Loucy (cell line): ENCODE results near the gene LMOD3.

Experiments
- H2AFZ ChIP-seq: fragments of 200-600 bp; sonication (generic); 2 replicates; pipeline ENCODE4 v1.6.0; 2016; ENCODE audit warnings: antibody characterized with exemption, mild to moderate bottlenecking, low read length, moderate library complexity
- H3F3A ChIP-seq: fragments of 200-600 bp; 2 replicates; pipeline ENCODE4 v1.6.0; 2016; ENCODE audit warnings: antibody characterized with exemption, low read depth, mild to moderate bottlenecking
- H3K27me3 ChIP-seq: fragments of 200-600 bp; sonication (generic); 2 replicates; pipeline ENCODE4 v1.6.1; 2014; ENCODE audit warnings: low read length, mild to moderate bottlenecking; ENCODE audit not compliant: insufficient read depth, poor library complexity, severe bottlenecking
- H3K36me3 ChIP-seq: fragments of 200-600 bp; sonication (generic); 2 replicates; pipeline ENCODE4 v1.6.1; 2016; ENCODE audit warnings: low read length; ENCODE audit not compliant: insufficient read depth
- H3K4me1 ChIP-seq: fragments of 200-600 bp; sonication (generic); 2 replicates; pipeline ENCODE4 v1.5.1; 2014; ENCODE audit warnings: low read length, mild to moderate bottlenecking; ENCODE audit not compliant: insufficient read depth, poor library complexity, severe bottlenecking
- H3K4me2 ChIP-seq: fragments of 200-600 bp; sonication (generic); 2 replicates; pipeline ENCODE4 v1.6.0; 2014; ENCODE audit warnings: antibody characterized with exemption, low read length, low read depth, mild to moderate bottlenecking; ENCODE audit not compliant: poor library complexity, severe bottlenecking
- H3K4me3 ChIP-seq: fragments of 200-600 bp; sonication (generic); 2 replicates; pipeline ENCODE4 v1.5.1; 2014; ENCODE audit warnings: low read length, mild to moderate bottlenecking, mixed read lengths; ENCODE audit not compliant: poor library complexity, severe bottlenecking
- H3K79me2 ChIP-seq: fragments of 200-600 bp; sonication (generic); 2 replicates; pipeline ENCODE4 v1.6.1; 2014; ENCODE audit warnings: low read length; ENCODE audit not compliant: insufficient read depth
- H3K9ac ChIP-seq: fragments of 200-600 bp; sonication (generic); 2 replicates; pipeline ENCODE4 v1.6.0; 2014; ENCODE audit warnings: mild to moderate bottlenecking, low read depth, low read length, moderate library complexity; ENCODE audit not compliant: poor library complexity, severe bottlenecking
- H3K9me2 ChIP-seq: fragments of 200-600 bp; sonication (generic); replicated peaks from 2 replicates; pipeline ENCODE4 v1.6.1; 2016; ENCODE audit warnings: low read depth, low read length, mixed read lengths
- H3K9me3 ChIP-seq: fragments of 200-600 bp; sonication (generic); 2 replicates; pipeline ENCODE4 v1.6.1; 2014; ENCODE audit warnings: mild to moderate bottlenecking, antibody characterized with exemption, low read length, low read depth; ENCODE audit not compliant: insufficient read depth
- H4K20me1 ChIP-seq: fragments of 200-600 bp; sonication (generic); 2 replicates; pipeline ENCODE4 v1.6.0; 2014; ENCODE audit warnings: antibody characterized with exemption, low read length, mild to moderate bottlenecking; ENCODE audit not compliant: insufficient read depth, poor library complexity, severe bottlenecking
- CTCF ChIP-seq: fragments of 200-600 bp; sonication (generic); conservative IDR thresholded peaks from 2 replicates; pipeline ENCODE4 v1.5.1; 2014; ENCODE audit warnings: mild to moderate bottlenecking, antibody characterized with exemption, low read length
- EZH2phosphoT487 ChIP-seq: fragments of 200-600 bp; IDR thresholded peaks from 2 replicates; pipeline ENCODE4 v1.6.1; 2018; ENCODE audit warnings: antibody characterized with exemption, mild to moderate bottlenecking, moderate library complexity, borderline replicate concordance

LMOD3 gene

GRCh38 chr3:69103123-69103522, 19.3 kb downstream of the LMOD3 start:
- H3K4me3 ChIP-seq: no peak overlapping the region
- H3K79me2 ChIP-seq: peaks cover 28% of the 10 kb centered on the region
- H3K4me2 ChIP-seq: no peak overlapping the region
- no peaks in the 10 kb centered on the region for H3K9me3 ChIP-seq
- no peak for TF ChIP-seq EZH2phosphoT487
- TF ChIP-seq CTCF: no peak
- H3K4me1 ChIP-seq: no peaks in the 10 kb centered on the region
- H3K36me3 ChIP-seq: peaks cover 48% of the 10 kb centered on the region; the same call in 1 of the 2 replicates
- H3K9ac ChIP-seq: no peak overlapping the region
- no peaks in the 10 kb centered on the region for H3K27me3 ChIP-seq
- H3K9me2 ChIP-seq: no peaks in the 10 kb centered on the region
- no peak overlapping the region for H2AFZ ChIP-seq
- H3F3A ChIP-seq: no peaks in the 10 kb centered on the region
- H4K20me1 ChIP-seq: no peaks in the 10 kb centered on the region

GRCh38 chr3:69102384-69102783, 20.0 kb downstream of the LMOD3 start:
- Histone ChIP-seq H4K20me1 (no peaks in the 10 kb centered on the region), H3K9ac (no peak overlapping the region), H3K27me3 (no peaks in the 10 kb centered on the region), H3K9me3 (no peaks in the 10 kb centered on the region), H2AFZ (no peak overlapping the region), H3F3A (no peaks in the 10 kb centered on the region), H3K4me2 (no peak overlapping the region), H3K4me3 (no peak overlapping the region), H3K36me3 (peaks cover 48% of the 10 kb centered on the region; the same call in 1 of the 2 replicates), H3K4me1 (peaks cover 4% of the 10 kb centered on the region), H3K79me2 (peaks cover 33% of the 10 kb centered on the region), H3K9me2 (no peaks in the 10 kb centered on the region)
- TF ChIP-seq CTCF (no peak), EZH2phosphoT487 (no peak)

- Histone ChIP-seq H3F3A (no peaks in the 10 kb centered on the region), H2AFZ (no peak overlapping the region), H3K9me3 (no peaks in the 10 kb centered on the region), H3K27me3 (no peaks in the 10 kb centered on the region), H3K36me3 (peaks cover 31% of the 10 kb centered on the region; the same call in 1 of the 2 replicates), H3K79me2 (peaks cover 58% of the 10 kb centered on the region), H3K4me1 (peaks cover 9% of the 10 kb centered on the region), H4K20me1 (peaks cover 3% of the 10 kb centered on the region), H3K9me2 (no peaks in the 10 kb centered on the region), H3K4me3 (no peak overlapping the region), H3K4me2 (no peak overlapping the region), H3K9ac (no peak overlapping the region)
- no peak for TF ChIP-seq CTCF
- no peak for TF ChIP-seq EZH2phosphoT487
Observed at GRCh38 chr3:69099576-69099975, 22.8 kb downstream of the LMOD3 start.
